NT2/D1 (cell line): ENCODE measurements around the gene ARL4A.

Source experiments
- SUZ12 ChIP-seq: IDR thresholded peaks from 2 replicates; pipeline ENCODE4 v1.6.1; 2011; ENCODE audit not compliant: insufficient read length, insufficient read depth; ENCODE audit errors: extremely low read depth
- YY1 ChIP-seq: IDR thresholded peaks from 2 replicates; pipeline ENCODE4 v1.6.1; 2011; ENCODE audit not compliant: insufficient read length, insufficient read depth
- ZNF274 ChIP-seq: IDR thresholded peaks from 2 replicates; pipeline ENCODE4 v1.6.1; 2011; ENCODE audit warnings: mild to moderate bottlenecking, low read depth, low read length

- TF ChIP-seq ZNF274 (no peak), YY1 (no peak), SUZ12 (no peak)
Measured at GRCh38 chr7:12649348-12649747, 38.1 kb upstream of the ARL4A start.
